ENCODE measurements around the gene TWIST1.

The TWIST1 gene

GRCh38 chr7:19117091-19117869 is at the start of gene TWIST1:
Gene TWIST1 (minus strand): TSS chr7:19117636. CDS start chr7:19117321, 315 bp downstream.
- DNase-seq = peak; percentile 99

DNA sequence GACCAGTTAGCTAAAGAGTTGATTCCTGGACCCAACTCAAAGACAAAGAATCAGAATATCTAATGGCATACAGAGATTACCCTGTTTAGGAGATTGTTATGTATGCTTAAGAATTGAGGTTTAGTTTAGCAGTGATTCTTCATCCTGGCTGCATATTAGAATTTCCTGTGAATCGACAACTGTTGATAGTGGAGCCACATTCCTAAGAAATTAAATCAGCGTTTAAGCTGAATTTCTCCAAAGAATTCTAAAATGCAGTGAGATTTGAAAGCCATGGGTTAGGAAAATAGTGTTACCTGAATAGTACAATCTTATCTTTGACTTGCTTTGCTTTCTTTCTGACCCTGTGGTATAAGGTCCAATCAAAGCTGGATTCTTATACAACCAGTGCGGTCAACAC is 44.2 kb upstream of the TWIST1 start:
- DNase-seq = peak; percentile 7

- DNase-seq = peak; percentile 46
Observed at GRCh38 chr7:19146699-19147098, 29.3 kb upstream of the TWIST1 start.

- no peak for DNase-seq
Observed at GRCh38 chr7:19145434-19146115, 28.1 kb upstream of the TWIST1 start.

DNA sequence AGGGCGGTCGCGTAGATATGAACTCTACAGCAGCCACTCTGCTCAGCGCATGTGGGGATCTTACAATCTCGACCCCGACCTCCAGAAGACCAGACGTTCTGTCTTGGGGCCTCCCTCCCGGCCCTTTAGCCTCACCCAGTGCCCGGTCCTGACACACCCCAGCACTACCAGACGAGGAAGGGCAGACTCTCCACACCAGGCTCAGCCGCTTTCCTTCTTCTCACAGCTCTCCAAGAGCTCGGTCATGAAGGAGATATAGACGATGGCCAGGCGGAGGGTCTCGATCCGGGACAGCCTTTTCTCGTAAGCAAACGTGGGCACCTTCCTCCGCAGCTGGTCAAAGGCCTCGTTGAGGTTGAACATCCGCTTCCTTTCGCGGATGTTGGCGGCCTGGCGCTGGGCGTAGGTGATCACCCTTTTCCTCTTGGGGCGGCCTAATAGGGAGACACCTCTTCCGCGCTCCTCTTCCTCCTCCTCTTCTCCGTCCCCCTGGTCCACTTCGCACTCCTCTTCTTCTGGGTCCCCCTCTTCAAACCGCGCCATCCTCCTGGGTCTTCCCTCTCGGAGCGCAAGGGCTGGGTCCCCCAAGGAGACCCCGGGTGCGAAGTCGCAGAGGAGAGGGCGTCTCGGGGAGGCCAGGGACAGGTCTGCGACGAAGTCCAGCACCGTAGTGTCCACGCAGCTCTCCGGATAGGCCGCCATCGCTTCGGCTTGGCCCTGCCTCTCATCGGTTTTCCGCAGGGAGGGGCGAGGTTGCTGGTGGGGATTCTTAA is 27.4 kb upstream of the TWIST1 start, which contains the start of gene FERD3L:
Gene FERD3L (minus strand): TSS at position 761 of the 773 bp plus-strand sequence. CDS start 59 bp downstream, at position 702.
- no peak for DNase-seq

GRCh38 chr7:19143881-19144574 is 26.6 kb upstream of the TWIST1 start:
- no peak for DNase-seq

DNA sequence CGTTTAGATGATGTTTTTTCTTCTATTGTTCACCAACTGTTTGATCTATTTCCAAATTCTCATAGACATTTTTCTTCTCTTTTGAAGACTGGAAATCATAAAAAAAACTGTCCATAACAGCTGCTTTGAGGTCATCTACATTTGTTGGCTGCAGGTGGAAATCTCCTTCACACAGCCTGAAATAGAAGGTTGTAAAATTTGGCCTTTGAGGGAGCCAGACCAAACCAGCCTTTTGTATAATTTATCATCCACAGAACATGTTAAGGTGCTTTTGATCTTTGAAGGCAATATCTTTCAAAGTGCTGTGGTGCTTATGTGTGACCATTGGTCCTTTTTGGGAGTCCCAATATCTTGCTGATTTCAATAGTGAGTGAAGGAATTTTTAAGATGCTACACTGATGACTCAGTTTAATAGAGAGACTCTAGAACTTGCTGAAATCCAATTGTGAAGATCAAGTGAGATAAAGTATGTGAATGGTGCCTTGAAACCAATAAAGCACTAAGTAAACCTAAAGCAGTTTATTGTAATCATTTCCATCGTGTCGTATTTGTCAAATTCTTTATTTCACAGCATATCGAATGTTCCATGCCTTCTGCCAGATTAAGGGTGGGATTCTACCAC is 22.4 kb upstream of the TWIST1 start:
- DNase-seq = no peak

GRCh38 chr7:19133886-19134285 is 16.4 kb upstream of the TWIST1 start:
- DNase-seq = peak; percentile 83

GRCh38 chr7:19133390-19133789 is 16.0 kb upstream of the TWIST1 start:
- no peak for DNase-seq

GRCh38 chr7:19128856-19129255 is 11.4 kb upstream of the TWIST1 start:
- DNase-seq = peak; percentile 31

DNA sequence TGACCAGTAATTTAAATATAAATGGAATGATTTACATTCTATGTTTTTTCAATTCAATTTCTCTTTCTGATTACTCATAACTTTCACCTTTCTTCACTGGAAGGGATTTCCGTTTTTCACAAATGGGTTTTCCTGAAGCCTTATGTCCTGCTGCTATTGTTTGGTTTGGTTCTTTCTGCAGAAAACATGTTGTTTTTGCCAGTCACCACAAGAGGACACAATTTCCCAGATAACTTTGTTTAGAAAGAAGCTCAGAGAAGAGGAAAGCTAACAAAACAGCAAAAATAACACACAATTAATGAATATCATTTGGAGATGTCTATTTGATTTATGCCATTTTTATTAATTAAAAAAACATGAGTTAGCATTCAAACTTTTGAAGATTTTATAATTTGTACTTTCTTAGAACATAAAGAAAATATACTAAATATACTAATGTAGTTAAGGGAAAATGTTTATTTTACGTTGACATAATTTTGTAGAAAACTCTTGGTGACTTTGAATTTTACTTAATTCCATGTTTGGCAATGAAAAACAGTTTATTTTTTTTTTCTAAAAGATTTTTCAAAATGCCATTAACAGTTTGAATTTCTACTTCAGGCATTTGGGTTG is 4.6 kb upstream of the TWIST1 start:
- DNase-seq = peak; percentile 67

DNA sequence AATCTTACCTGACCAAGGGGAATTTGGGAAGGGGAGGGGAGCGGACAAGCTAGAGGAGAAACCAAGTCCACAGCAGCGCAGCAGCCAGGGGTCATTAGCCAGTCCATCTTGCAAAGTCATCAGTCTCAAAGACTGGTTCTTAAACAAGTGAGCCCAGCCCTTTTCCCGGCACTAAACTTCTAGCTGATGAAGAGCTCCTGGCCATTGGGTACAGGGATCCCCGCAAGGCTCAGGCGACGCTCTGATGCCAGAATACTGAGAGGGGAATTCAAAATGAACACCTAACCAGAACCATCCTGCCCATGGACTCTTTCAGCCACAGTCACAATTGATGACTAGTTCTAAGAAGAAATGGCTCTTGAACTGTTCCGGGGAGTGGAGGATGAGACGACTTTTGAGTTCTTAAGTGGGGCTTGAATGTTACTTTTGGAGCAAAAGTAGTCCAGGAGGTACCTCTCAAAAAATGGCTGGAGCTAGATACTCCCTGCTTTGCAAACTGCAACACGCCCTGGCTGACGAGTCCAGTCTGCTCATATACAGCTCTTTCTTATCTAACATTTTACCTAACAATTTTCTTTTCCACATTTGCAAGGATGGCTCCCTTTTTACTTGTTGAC is 2.5 kb upstream of the TWIST1 start:
- DNase-seq = no peak

DNA sequence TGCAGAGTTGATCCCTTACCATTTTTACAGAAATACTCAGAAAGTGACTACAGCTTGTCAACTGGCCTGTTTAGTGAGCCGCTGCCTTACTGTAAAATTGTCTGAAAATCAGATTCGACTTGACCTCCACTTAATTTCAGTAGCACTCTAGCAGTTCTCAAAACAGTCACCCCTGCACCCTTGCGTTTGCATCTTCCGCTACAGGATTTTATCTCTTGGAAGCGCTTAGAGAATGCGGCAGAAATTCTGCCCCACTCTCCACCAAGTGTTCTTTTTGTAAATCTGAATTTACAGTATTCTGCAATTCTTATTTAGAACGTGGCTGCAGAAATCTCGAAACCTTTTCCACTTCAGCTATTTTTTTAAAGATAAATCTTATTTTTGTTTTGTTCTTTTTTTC is 1.9 kb upstream of the TWIST1 start:
- no peak for DNase-seq

DNA sequence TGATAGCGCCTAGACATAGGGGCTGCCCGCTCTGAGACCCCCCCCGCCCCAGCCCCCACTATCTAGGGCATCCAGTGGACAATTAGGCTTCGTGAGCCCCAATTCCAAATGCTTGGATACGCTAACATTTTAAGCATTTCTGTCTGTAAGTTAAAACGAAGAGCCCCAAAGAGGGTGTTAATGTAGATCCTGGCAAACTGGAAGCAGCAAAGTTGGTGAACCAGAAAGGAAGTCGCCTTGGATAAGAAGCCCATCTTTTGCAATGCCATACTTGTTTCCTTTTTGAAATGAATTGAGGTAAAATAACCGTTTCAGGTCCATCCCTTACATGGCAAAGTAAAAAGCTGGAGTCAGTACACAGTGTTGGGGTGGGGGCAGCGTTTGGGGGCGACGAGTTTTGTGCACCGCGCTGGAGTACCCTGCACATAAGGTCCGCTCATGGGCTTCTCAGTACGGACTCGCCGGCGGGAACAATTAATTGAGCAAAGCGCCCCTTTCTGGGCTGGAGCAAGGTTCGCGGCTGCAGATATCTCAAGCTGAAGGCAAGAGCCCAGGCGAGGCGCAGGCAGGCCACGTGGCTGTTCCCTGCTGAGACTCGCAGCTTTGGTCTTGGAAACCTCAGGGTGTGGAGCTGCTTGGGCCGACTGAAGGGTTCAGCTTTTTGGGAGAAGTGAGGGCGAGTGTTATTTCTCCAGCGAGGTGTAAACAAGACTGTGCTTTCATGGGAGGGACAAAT is 1.4 kb upstream of the TWIST1 start:
- DNase-seq = peak; percentile 61

- peak; percentile 52 for DNase-seq
Observed at GRCh38 chr7:19117870-19118608, 603 bp upstream of the TWIST1 start.

DNA sequence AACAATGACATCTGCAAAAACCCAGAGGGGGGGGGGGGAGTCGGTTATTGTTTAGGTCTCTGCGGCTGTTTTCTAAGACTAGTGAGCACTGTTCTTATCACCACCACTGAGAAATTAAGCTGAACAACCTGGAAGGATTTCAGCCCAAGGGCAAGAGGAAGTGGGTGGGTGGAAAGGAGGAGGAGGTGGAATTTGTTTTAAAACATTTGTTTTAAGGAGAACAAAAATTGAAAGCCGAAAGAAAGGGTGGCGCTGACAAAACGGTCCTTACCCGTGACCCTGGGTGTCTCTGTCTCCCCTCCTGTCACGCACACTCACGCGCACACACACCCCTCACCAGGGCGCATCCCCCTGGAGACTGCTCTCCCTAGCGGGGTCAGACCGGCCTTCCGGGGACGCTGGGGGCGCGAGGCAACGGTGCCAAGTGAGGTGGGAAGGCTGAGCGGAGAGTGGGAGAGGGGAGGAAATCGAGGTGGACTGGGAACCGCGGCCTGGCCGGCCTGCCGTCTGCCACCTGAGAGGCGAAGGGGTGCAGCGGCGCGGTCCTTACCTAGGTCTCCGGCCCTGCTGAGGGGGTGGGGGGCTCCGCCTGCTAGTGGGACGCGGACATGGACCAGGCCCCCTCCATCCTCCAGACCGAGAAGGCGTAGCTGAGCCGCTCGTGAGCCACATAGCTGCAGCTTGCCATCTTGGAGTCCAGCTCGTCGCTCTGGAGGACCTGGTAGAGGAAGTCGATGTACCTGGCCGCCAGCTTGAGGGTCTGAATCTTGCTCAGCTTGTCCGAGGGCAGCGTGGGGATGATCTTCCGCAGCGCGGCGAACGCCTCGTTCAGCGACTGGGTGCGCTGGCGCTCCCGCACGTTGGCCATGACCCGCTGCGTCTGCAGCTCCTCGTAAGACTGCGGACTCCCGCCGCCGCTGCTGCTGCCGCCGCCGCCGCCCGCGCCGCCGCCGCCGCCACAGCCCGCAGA is 1.0 kb downstream of the TWIST1 start:
- no peak for DNase-seq

DNA sequence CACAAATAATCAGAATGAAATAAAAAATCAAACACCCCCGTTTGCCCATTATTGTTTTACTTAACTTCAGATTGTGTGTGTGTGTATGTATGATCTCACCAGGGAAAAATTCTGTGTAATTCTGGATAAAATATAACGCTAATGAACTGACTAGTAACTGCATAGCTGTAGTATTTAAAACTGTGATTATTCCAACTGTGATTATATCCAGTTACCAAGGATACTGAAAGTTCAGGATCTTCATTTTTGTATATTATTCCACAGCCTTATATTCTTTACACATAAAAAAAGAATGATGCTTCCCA is 2.9 kb downstream of the TWIST1 start:
- DNase-seq = peak; percentile 52

DNA sequence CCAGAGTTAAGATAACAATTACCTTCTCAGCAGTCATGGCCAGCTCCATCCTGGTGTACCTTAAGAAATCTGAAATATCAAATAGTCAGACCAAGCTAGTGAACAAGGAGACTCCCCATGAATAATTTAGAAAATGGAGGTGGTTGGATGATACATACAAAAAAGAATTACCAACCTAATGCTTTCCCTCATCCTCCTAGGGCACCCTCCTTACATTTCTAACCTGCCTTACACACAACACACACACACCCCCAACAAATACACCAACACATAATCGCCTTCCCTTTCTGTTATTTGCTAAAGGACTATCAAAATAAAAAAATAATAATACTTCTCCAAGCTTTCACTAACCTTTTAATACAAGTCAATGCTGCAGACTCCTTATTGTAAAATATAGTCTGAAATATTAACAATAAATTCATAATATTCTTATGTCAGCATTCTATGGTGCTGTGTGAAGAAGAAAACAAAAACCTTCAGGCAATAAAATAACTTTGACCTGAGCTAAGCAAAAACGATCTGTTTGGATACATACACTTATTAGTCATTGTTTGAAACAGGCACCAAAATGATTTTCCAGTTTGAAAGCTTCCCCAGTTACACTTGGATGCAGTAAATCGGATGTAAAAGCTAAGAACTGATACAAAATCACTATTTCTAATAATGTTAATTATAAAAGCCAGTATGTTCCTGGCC is 3.4 kb downstream of the TWIST1 start:
- no peak for DNase-seq

Measured in fibroblast of upper back skin (primary cell).